CD4-positive, alpha-beta T cell treated with Interleukin-17A for 4 hours (primary cell): Measurements from ENCODE around the gene RPL27A.
"Not testable (repeated sequence)": the region's sequence is repeated elsewhere in the genome, so short reads cannot be mapped to it uniquely, and the experiment has no call there.

Experiments used
- DNase-seq: peaks from one replicate; pipeline ENCODE4 v3.0.0-alpha.2; 2020; ENCODE audit warnings: mixed read lengths

Gene RPL27A

GRCh38 chr11:8682303-8683114, at the start of gene RPL27A, which contains the start of gene TRIM66:
TSS of gene RPL27A (plus strand) at chr11:8682792. CDS start at chr11:8682814, 22 bp downstream.
TSS of gene TRIM66 (minus strand) at chr11:8682665. CDS start at chr11:8672274, 10,391 bp downstream.
- peak; percentile 99 for DNase-seq

DNA sequence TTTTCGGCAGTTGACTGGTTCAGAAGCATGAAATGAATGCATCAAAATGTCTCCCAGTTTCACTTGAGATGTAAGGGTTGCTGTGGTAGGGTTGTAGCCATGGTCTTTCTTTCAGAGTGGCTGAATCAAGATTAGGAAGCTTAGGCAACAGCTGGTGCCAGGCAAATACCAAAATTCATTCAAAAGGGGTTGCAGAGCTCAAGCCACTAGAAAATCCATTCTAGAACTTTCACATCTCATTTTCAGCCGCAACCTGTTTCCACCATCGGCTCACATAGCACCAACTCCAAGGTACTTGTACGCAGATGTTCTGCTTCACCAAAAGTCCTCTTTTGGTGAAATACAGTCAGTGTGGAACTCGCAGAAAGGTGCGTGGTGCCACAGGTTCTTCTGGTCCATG, 48.1 kb upstream of the RPL27A start:
- no peak for DNase-seq

DNA sequence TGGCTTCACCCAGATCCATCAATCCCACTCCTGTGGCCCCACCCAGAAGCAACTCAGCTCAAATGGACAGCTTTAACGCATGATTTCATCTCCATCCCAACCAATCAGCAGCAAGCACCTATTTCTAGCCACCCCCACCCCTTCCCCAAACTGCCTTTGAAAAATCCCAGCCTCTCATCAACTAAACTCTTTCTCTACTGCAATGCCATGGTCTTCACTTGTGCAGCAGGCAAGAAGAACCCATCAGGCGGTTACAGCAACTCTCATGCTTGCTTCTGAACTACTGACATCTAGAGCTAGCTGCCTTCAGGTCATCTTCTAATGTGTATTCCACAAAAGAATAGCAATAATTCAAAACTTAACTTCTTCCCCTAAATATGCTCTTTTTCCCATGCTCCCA, 46.5 kb upstream of the RPL27A start:
- no peak for DNase-seq

GRCh38 chr11:8638300-8638699, 44.3 kb upstream of the RPL27A start:
- DNase-seq = no peak

DNA sequence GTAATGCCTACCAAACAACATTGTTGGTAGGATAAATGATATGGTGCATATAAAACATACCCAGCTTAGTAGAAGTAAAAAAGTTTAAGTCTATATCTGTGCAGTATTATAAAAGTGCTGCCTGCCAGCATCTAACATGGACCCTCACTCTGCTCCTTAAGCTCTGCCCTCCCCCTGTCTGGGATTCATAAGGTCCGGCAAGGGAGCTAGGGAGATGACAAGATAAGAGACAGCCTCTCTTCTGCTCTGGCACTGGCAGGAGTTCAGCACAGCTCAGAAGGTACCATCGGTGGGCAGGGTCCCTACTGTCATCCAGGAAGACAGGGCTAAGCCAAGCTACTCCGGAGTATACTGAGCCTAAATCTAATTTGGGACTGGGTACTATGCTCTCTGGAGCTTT, 42.9 kb upstream of the RPL27A start:
- DNase-seq = no peak

DNA sequence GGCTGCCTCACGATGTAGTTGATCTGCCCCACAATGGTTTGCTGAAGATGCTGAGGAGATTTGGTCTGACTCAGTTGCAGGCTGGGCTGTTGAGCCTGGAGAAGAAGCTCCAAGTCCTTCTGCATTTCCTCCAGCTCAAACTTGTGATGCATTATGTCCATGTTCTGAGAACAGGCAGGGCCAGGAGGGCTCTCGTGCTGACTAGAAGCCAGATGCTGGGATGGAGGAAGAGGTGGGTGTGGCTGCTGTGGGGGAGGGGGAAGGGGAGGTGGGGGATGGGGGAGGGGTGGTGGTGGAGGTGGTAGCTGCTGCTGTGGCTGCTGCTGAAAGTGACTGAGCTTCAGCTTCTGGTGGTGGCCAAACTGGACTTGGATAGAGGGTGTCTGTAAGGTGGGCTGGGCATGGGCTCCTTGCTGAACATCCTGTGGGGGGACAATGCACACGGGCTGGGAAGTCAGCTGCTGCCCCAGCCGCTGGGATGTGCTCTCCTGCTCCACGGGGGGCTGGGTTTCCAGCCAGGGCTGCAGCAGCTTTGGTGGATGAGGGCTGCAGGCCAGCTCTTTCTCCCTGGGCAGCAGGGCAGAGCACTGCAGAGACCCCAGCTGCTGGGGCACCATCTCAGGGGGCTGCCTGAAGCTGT, 42.2 kb upstream of the RPL27A start:
- DNase-seq = no peak

GRCh38 chr11:8641332-8641731, 41.3 kb upstream of the RPL27A start:
- no peak for DNase-seq

DNA sequence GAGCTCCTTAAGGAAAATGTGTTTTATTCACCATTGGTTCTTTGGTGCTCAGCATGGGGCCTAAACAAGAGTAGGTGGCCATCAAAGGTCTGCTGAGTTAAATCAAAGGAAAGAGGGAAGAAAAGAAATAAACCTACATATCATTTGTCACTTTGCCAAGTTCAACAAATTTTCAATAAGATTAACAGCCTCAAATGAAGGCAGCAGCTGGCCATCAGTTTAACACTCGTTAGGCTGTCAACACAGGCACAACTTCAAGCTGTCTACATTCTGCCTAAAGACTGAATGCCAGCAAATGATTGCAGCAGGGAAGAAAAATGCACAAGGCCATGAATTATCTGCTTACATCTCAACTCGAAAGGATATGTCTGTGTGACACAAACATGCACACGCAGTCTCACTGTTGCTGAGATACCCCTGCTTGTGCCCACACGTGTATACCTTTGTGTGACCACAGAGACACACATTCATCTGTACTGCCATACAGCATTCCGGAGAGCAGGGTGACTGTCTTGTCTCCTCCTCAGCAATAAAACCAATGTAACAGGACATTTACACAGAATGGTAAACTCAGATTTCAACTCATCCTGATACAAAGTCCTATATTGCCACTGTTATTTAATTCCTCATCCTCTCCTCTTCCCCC, 40.3 kb upstream of the RPL27A start:
- DNase-seq = no peak

DNA sequence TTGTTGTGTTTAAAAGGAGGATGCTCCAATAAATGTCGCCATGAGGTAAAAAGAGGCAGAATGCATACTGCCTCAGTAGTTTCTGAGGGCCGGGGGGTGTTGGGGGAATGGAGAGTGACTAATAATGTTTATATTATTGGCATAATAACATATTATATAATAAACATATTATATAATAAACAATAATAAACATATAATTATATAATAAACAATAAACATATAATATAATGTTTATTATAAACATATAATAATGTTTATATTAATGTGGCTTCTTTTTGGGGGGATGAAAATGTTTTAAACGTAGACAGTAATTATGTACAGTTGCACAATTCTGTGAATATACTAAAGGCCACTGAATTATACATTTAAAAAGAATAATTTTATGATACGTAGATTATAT, 35.7 kb upstream of the RPL27A start:
- DNase-seq = no peak

GRCh38 chr11:8649361-8649760, 33.2 kb upstream of the RPL27A start:
- DNase-seq = no peak

GRCh38 chr11:8650401-8650990, 32.1 kb upstream of the RPL27A start:
- no peak for DNase-seq

GRCh38 chr11:8652140-8652539, 30.5 kb upstream of the RPL27A start:
- DNase-seq = no peak

GRCh38 chr11:8654503-8654902, 28.1 kb upstream of the RPL27A start:
- DNase-seq = no peak

GRCh38 chr11:8656291-8656690, 26.3 kb upstream of the RPL27A start:
- DNase-seq = no peak

DNA sequence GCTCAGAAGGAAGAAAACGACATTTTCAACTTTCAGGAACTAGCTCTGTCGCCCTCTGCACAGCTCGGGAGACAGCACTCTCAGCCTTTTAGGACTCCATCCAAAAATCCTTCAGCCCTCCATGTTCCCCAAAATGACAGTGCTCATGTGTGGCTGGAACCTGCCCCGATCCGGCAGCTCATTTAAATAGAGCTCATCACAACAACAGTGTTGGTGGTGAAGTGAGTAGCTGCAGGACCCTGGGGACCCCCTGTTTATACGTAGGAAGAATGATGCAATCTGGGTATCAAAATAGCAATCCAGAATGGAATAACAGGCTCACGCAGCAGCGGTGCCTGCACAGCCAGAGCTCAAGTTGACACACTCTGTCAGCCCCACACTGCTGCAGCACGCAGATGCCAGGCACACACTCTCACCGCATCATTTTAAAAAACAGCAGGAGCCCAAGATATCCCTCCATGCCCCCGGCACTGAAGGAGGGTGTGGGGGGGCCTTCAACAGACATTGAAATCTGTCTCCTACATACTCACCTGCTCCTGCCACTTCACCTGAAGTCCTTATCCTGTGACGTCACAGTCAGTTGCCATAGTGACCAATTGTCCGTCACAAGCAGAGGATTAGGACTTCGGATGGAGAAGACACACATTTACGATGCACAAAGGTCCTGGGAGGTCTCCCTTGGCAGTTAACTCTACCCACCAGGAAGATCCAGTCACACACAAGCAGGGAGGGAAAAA, 24.1 kb upstream of the RPL27A start:
- DNase-seq = no peak

- DNase-seq = no peak
Measured at GRCh38 chr11:8661001-8661795, 21.4 kb upstream of the RPL27A start.

- DNase-seq = no peak
Measured at GRCh38 chr11:8665222-8665621, 17.4 kb upstream of the RPL27A start.

- not testable (repeated sequence) for DNase-seq
Measured at GRCh38 chr11:8670081-8670480, 12.5 kb upstream of the RPL27A start.

GRCh38 chr11:8671193-8671612, 11.4 kb upstream of the RPL27A start:
- DNase-seq = no peak

- no peak for DNase-seq
Measured at GRCh38 chr11:8671651-8672062, 10.9 kb upstream of the RPL27A start.

DNA sequence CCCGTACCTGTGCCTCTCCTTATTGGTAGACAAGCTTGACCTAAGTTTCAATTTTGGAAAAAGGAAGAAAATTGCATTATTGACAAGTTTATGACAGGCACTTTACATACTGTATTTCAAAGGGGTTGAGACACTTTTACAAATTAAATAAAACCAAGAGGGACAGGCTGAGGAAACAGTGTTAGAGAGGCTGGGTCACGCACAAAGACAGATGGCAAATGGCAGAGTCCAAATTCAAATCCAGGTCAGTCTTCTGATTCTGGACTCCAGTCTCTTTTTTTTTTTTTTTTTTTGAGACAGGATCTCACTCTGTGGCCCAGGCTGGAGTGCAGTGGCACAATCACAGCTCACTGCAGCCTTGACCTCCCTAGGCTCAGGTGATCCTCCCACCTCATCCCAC, 10.2 kb upstream of the RPL27A start:
- no peak for DNase-seq

DNA sequence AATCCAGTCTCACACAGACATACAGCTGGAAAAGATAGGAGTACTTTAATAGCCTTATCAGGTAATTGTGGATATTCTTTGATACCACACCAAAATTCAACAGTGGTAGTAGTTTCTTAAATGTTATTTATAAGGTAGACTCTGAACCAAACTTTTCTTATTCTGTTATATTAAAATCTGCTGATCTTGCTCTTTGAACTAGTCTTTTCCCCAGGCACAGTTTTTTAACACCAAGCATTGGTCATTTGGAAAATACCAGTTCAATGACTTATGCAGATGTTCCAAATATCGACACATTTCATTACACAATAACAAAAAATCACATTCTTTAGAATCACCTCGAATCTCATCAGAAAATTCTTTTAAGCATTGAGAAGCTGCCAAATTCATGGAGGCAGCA, 7.7 kb upstream of the RPL27A start:
- no peak for DNase-seq
